ENCODE results near the gene DLG4. TPM values are rescaled to one million over a fixed set of nuclear protein-coding genes. Genes with fewer than 3 reads are reported as not detected.
A peak's percentile ranks its signal among the peaks of the same experiment; 100 is the strongest.

DLG4 gene
- total RNA-seq, 1 donor from 2014 or later, result 6.1 TPM

GRCh38 chr17:7204336-7204735, 15.3 kb downstream of the DLG4 start:
- DNase-seq (ENCODE audit: low read depth), result no peak
- Histone ChIP-seq H3K4me3 (ENCODE audit: low read depth, low read length) (peak overlapping the region; percentile 29), H3K36me3 (ENCODE audit: control insufficient read depth, insufficient read depth, low read length) (peaks cover 4% of the 10 kb centered on the region), H3K27me3 (ENCODE audit: control insufficient read depth, insufficient read depth, low read length) (no peaks in the 10 kb centered on the region)
- no peak for TF ChIP-seq CTCF (IDR thresholded peaks at IDR 0.05; ENCODE audit: insufficient read depth, low read length, poor library complexity, severe bottlenecking)

- Histone ChIP-seq H3K36me3 (ENCODE audit: control insufficient read depth, insufficient read depth, low read length) (peaks cover 4% of the 10 kb centered on the region), H3K4me3 (ENCODE audit: low read depth, low read length) (no peak overlapping the region), H3K27me3 (ENCODE audit: control insufficient read depth, insufficient read depth, low read length) (no peaks in the 10 kb centered on the region)
- no peak for DNase-seq (ENCODE audit: low read depth)
- TF ChIP-seq CTCF (IDR thresholded peaks at IDR 0.05; ENCODE audit: insufficient read depth, low read length, poor library complexity, severe bottlenecking), result no peak
Observed at GRCh38 chr17:7203391-7203790, 16.2 kb downstream of the DLG4 start.

GRCh38 chr17:7196651-7197401, 22.8 kb downstream of the DLG4 start:
- Histone ChIP-seq H3K4me3 (ENCODE audit: low read depth, low read length) (no peak overlapping the region), H3K36me3 (ENCODE audit: control insufficient read depth, insufficient read depth, low read length) (peaks cover 1% of the 10 kb centered on the region), H3K27me3 (ENCODE audit: control insufficient read depth, insufficient read depth, low read length) (no peaks in the 10 kb centered on the region)
- TF ChIP-seq CTCF (IDR thresholded peaks at IDR 0.05; ENCODE audit: insufficient read depth, low read length, poor library complexity, severe bottlenecking), result no peak
- no peak for DNase-seq (ENCODE audit: low read depth)

- DNase-seq (ENCODE audit: low read depth), result no peak
- TF ChIP-seq CTCF (IDR thresholded peaks at IDR 0.05; ENCODE audit: insufficient read depth, low read length, poor library complexity, severe bottlenecking), result no peak
- peaks cover 1% of the 10 kb centered on the region for H3K36me3 ChIP-seq (ENCODE audit: control insufficient read depth, insufficient read depth, low read length)
- no peaks in the 10 kb centered on the region for H3K27me3 ChIP-seq (ENCODE audit: control insufficient read depth, insufficient read depth, low read length)
- H3K4me3 ChIP-seq (ENCODE audit: low read depth, low read length), result no peak overlapping the region
Observed at GRCh38 chr17:7195971-7196370, 23.7 kb downstream of the DLG4 start.

GRCh38 chr17:7192271-7192937, 27.2 kb downstream of the DLG4 start:
- TF ChIP-seq CTCF (IDR thresholded peaks at IDR 0.05; ENCODE audit: insufficient read depth, low read length, poor library complexity, severe bottlenecking), result no peak
- DNase-seq (ENCODE audit: low read depth), result no peak

More at GRCh38 chr17:7192271-7192937, 27.2 kb downstream of the DLG4 start:
- peaks cover 1% of the 10 kb centered on the region for H3K36me3 ChIP-seq (ENCODE audit: control insufficient read depth, insufficient read depth, low read length)
- no peak overlapping the region for H3K4me3 ChIP-seq (ENCODE audit: low read depth, low read length)
- H3K27me3 ChIP-seq (ENCODE audit: control insufficient read depth, insufficient read depth, low read length), result no peaks in the 10 kb centered on the region
